ENCODE results near the gene UCP3. TPM values are rescaled to one million over a fixed set of nuclear protein-coding genes. Genes with fewer than 3 reads are reported as not detected.

Gene UCP3
- total and polyA plus RNA-seq, 12 donors, result 0.61 to 12.6 (median 1.6) TPM

GRCh38 chr11:73950869-73951710 lies 57.8 kb downstream of the UCP3 start, which contains the start of gene DNAJB13:
DNAJB13 (plus strand) TSS chr11:73951026; CDS start chr11:73951070, 44 bp downstream.
- H3K4me1 ChIP-seq, result no peaks in the 10 kb centered on the region
- DNase-seq (no peak), ATAC-seq (peak in 3 of 8 donors; percentile 25 to 44 (median 33))
- H3K36me3 ChIP-seq, result no peaks in the 10 kb centered on the region
- WGBS, 2 donors, result 81 to 87% methylated on average over 12 of the region's 12 CpGs
- H3K27me3 ChIP-seq, result peaks cover 0 to 10% (median 5%) of the 10 kb centered on the region in 7 donors
- H3K9me3 ChIP-seq, result no peaks in the 10 kb centered on the region
- no peak within 1 kb of the TSS for H3K4me3 ChIP-seq
- intact Hi-C loops (cut with DNase I), result no loop called here
- no peak for TF ChIP-seq CTCF (IDR thresholded peaks at IDR 0.05)
- no peak within 1 kb of the TSS for H3K27ac ChIP-seq

Other genes starting within 250 kb of the UCP3 start
- gene RAB6A, start 248.0 kb downstream of the UCP3 start, total RNA-seq, result 100 to 1,000 TPM in 8 of 10 donors, 10 to 100 TPM in 2; 96.5 to 137 (median 120) TPM
- 10 to 100 TPM; 39.1 to 67.8 TPM for gene RAB6A, start 248.0 kb downstream of the UCP3 start, polyA plus RNA-seq
- gene MRPL48, start 221.2 kb downstream of the UCP3 start, total RNA-seq, result 10 to 100 TPM; 25.1 to 44.4 (median 32.6) TPM
- 10 to 100 TPM; 32.8 to 39.7 TPM for gene MRPL48, start 221.2 kb downstream of the UCP3 start, polyA plus RNA-seq
- gene COA4, start 132.2 kb downstream of the UCP3 start, total RNA-seq, result 10 to 100 TPM; 42.3 to 63.2 (median 50.9) TPM
- gene COA4, start 132.2 kb downstream of the UCP3 start, polyA plus RNA-seq, result 100 to 1,000 TPM in 1 of 2 donors, 10 to 100 TPM in 1; 67.5 to 129 TPM
- gene PAAF1, start 132.1 kb downstream of the UCP3 start, total RNA-seq, result 10 to 100 TPM in 8 of 10 donors, 1 to 10 TPM in 2; 7.7 to 14.3 (median 12.7) TPM
- gene PAAF1, start 132.1 kb downstream of the UCP3 start, polyA plus RNA-seq, result 10 to 100 TPM; 12.8 to 27.4 TPM
- not detected for gene DNAJB13, start 58.1 kb downstream of the UCP3 start, total RNA-seq
- gene DNAJB13, start 58.1 kb downstream of the UCP3 start, polyA plus RNA-seq, result not detected
- 10 to 100 TPM; 11.8 to 73.3 (median 18.1) TPM for gene UCP2, start 26.2 kb downstream of the UCP3 start, total RNA-seq
- gene UCP2, start 26.2 kb downstream of the UCP3 start, polyA plus RNA-seq, result 10 to 100 TPM; 10.2 to 18.4 TPM
- 10 to 100 TPM in 8 of 10 donors, 1 to 10 TPM in 2; 8.4 to 14.8 (median 12.2) TPM for gene C2CD3, start 161.9 kb upstream of the UCP3 start, total RNA-seq
- 1 to 10 TPM; 7.8 to 8.1 TPM for gene C2CD3, start 161.9 kb upstream of the UCP3 start, polyA plus RNA-seq
- 10 to 100 TPM; 24.5 to 35.3 (median 30.7) TPM for gene PPME1, start 162.2 kb upstream of the UCP3 start, total RNA-seq
- 10 to 100 TPM; 24.2 to 30.4 TPM for gene PPME1, start 162.2 kb upstream of the UCP3 start, polyA plus RNA-seq

Data from heart right ventricle (tissue), 16 donors.